HG02642 (cell line): ENCODE data around the gene NAT9.

Source experiments
- ATAC-seq: cut with Tn5 transposase; IDR thresholded peaks from one replicate; pipeline ENCODE4 v1.9.1; 2021; ENCODE audit warnings: mild to moderate bottlenecking; ENCODE audit not compliant: unreplicated experiment, poor library complexity

The NAT9 gene

GRCh38 chr17:74776044-74776962 lies at the start of gene NAT9:
NAT9 (minus strand) TSS chr17:74776345; CDS start chr17:74775698, 647 bp downstream.
- peak; percentile 80 for ATAC-seq

- no peak for ATAC-seq
These were observed 48.9 kb upstream of the NAT9 start for GRCh38 chr17:74824961-74825627.

DNA sequence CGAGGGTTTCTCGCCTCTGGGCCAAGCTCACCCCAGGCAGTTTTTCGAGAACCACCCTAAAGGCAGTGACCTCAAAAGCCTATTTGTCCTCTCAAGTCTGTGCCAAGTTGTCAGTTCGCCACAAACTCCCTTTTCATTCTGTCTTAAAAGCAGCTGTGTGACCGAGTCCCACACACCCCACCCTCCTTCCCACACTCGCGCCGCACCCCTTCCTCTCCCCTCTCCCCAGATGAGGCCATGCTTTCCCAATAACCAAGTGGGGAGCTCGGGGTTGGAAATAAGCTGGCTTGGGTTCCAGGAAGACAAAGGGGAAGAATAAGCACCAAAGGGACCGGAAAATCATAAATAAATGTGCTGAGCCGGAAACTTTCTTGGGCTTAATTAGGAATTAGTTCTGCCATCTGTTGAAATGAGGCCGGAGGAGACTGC lies 46.8 kb upstream of the NAT9 start:
- ATAC-seq: no peak

DNA sequence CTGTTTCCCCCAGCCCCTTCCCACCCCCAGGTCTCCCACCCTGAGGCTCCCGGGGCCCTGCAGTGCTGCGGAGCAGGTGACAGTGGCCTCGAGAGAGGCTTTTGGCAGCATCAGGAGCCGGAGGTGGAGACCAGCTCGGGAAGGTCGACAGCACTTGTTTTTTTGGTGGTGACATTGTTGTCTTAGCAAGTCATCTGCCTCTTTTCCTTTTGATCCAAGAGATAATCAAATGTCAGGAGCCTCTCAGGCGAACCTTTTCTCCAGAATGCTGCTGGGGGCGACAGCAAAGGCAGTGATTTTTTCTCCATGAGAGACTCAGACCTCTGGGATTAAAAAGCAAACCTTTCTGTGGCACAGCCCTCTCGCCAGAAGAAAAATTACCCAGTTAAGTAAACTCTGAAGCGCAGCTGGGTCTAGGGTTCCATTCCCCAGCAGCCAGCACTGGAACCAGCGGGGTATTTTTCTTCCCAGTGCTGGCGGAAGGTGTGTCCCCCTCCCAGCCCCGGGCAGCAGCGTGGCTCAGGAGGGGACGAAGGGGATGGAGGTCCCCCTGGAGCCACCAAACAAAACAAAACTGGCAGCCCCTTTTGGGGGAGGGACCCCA lies 46.3 kb upstream of the NAT9 start:
- ATAC-seq: no peak

DNA sequence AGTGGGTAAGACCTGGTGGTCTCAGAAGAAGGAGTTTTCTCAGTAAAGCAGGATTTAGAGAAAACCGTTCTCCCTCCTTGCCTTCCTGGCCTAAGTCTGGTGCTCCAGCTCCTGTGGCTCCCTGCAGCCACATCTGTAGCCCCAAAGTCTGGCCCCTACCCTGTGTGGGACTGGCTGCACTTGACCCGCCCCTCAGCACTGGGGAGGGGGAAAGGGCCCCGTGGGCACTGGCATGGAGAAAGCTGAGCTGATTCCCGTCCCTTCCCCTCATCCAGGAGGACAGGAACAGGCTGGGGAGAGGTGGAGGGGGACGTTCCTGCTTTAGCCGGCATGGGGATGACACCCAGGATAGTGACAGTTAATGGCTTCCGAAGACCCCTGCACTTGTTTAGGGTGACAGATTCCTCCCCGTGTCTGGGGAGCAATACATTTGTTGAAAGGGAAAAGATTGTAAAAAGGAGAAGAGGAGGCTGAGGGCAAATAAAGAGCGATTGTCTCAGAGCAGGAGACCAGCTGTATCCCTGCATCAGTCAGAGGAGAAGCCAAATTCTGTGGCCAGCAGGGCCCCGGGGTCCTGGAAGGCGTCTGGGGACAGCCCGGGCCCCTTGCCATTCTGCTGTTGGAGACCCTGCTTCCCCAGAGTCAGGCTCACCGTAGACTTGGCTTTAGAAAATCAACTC lies 45.6 kb upstream of the NAT9 start:
- no peak for ATAC-seq

DNA sequence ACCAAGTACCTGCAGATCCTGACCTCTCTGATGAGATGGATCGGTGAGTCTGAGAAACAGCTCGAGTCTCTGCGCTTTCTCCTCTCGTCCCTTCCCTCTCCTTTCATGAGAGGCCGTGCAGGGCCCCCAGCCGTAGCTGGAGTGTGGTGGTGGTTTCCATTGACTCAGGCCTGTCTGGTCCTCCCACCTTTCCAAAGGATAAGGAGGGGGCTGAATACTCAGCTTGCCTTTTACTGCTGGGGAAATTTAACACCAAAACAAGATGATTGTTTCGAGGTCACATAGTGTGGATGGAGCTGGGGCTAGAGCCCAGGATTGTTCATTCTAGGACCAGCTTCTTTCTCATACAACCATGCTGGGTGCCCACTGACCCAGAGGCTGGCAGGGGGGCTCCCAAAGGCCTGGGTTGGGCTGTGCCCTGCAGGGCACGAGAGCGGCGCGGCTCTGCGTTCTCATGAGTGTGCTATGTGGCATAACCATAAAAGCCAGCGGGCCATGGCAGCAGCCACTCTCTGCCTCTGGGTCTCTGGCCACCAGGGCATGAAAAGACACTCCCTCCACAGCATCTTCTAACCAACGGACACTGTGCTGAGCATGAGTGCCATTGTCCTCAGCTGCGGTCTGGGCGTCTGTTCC lies 43.8 kb upstream of the NAT9 start:
- no peak for ATAC-seq

DNA sequence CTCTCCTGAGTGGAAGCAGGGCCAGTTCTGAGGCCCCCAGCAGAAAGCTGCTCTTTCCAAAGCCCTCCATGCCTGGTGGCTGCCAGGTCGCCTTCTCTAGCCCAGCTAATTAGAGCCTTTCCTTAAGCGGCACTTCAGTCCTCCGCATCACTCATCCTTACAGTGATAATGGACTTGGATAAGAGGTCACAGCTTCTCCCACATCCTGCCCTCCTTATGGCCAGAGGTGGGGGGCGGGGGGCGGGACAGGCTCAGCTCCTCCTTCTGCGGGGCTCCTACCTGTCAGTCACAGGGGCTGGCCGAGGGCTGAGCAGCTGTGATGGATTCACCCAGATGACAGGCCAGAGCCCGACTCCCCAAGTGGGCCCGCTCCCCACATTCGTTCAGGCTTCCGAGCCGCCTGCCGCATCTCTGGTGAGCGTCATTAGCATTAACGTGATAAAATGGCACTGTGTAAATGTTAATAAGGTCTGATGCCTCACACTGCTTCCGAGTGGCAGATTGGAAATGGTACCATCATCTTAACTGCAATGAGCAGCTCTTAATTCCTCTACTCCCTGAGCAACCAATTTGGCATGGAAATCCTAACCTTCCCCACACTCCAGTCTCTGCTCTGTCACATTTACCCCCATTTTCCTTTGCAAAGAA lies 42.3 kb upstream of the NAT9 start:
- no peak for ATAC-seq

DNA sequence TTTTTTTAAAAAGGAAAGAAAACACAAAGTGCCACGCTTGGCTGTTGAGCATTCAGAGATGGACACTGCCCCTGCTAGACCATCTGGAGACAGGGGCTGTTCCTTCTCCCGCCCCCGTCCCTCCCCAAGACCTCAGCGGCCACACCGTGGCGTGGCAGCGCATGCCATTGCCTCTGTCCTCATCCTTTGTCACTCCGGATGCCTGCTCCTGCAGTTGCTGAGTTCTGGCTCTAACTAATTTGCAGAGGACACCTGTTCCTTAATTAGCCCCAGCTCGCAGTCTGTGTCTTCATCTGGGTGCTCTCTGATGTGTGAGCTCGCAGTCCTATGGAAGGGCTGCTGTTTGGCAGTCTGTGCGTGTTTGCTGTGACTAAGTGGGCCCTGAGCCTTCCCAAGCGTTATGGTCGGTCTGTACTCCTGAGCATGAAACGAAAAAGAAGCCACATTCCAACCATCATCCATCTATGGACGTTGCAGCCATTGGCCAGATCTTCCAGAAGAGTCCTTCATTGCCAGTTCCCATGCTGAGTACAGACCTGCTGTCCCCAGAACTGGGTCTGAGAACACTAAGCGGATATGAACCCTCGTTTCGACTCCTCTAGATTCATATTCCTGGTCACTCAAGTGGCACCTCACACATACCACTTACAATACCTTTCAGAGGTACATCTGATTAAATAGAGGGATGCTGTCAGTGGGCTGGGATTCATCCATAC lies 40.9 kb upstream of the NAT9 start:
- no peak for ATAC-seq

GRCh38 chr17:74815550-74816370 lies 39.6 kb upstream of the NAT9 start:
- ATAC-seq: no peak

GRCh38 chr17:74815067-74815466 lies 38.9 kb upstream of the NAT9 start:
- no peak for ATAC-seq

GRCh38 chr17:74814453-74814852 lies 38.3 kb upstream of the NAT9 start:
- no peak for ATAC-seq

- no peak for ATAC-seq
These were observed 36.2 kb upstream of the NAT9 start for GRCh38 chr17:74812109-74813009.

GRCh38 chr17:74810699-74811485 lies 34.7 kb upstream of the NAT9 start:
- no peak for ATAC-seq

- no peak for ATAC-seq
These were observed 32.7 kb upstream of the NAT9 start for GRCh38 chr17:74808714-74809430.

- ATAC-seq: no peak
These were observed 31.8 kb upstream of the NAT9 start for GRCh38 chr17:74807925-74808324.

DNA sequence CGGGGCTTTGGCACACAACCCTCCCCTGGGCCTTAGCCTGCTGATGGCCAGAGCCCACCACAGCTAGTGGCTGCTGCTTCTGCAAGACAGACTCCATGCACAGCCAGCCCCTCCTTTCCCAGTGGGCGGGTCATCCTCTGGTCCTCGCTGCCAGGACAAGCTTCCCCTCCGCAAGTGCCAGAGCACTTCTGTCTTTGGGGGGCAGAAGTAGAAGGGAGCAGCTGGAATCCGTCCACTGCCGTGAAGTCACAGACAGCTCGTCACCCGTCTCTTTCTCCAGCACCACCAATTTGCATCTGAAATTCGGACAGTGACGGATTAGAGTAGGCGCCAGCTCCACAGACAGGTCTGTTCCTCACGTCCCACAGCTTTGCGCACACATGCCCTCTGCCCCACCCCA lies 31.3 kb upstream of the NAT9 start:
- no peak for ATAC-seq
